Measurements from ENCODE around the gene MTRF1L.

The MTRF1L gene

GRCh38 chr6:153015094-153015640 is 12.7 kb upstream of the MTRF1L start:
- no peak for ATAC-seq
- TF ChIP-seq CREB5 (CRISPR knock-in tag; IDR thresholded peaks at IDR 0.05; ENCODE audit: low read depth) (no peak), ARNTL (CRISPR knock-in tag; IDR thresholded peaks at IDR 0.05; ENCODE audit: borderline replicate concordance, low read depth) (no peak), ESRRG (CRISPR knock-in tag; IDR thresholded peaks at IDR 0.05) (no peak), ZNF70 (CRISPR knock-in tag; IDR thresholded peaks at IDR 0.05) (no peak), RARB (CRISPR knock-in tag; IDR thresholded peaks at IDR 0.05) (no peak), POU6F1 (CRISPR knock-in tag; IDR thresholded peaks at IDR 0.05; ENCODE audit: borderline replicate concordance, low read depth) (no peak), PPARA (CRISPR knock-in tag; IDR thresholded peaks at IDR 0.05; ENCODE audit: borderline replicate concordance) (no peak), SNAI2 (CRISPR knock-in tag; IDR thresholded peaks at IDR 0.05) (no peak), ZFP30 (CRISPR knock-in tag; IDR thresholded peaks at IDR 0.05) (no peak), ZC3H10 (CRISPR knock-in tag; IDR thresholded peaks at IDR 0.05) (no peak), PATZ1 (CRISPR knock-in tag; IDR thresholded peaks at IDR 0.05; ENCODE audit: borderline replicate concordance) (no peak), TCF4 (CRISPR knock-in tag; IDR thresholded peaks at IDR 0.05; ENCODE audit: borderline replicate concordance) (no peak), ZFP3 (CRISPR knock-in tag; IDR thresholded peaks at IDR 0.05) (no peak), CSDC2 (CRISPR knock-in tag; IDR thresholded peaks at IDR 0.05) (no peak), TOX (CRISPR knock-in tag; IDR thresholded peaks at IDR 0.05; ENCODE audit: borderline replicate concordance) (no peak), OSR1 (CRISPR knock-in tag; IDR thresholded peaks at IDR 0.05) (no peak), ZNF565 (CRISPR knock-in tag; conservative IDR thresholded peaks at IDR 0.05; ENCODE audit: low read depth) (no peak), BACH2 (CRISPR knock-in tag; IDR thresholded peaks at IDR 0.05; ENCODE audit: borderline replicate concordance) (no peak), GLIS3 (CRISPR knock-in tag; IDR thresholded peaks at IDR 0.05) (no peak)

GRCh38 chr6:153013438-153013837 is 10.9 kb upstream of the MTRF1L start:
- TF ChIP-seq TOX (CRISPR knock-in tag; IDR thresholded peaks at IDR 0.05; ENCODE audit: borderline replicate concordance), result no peak
- TF ChIP-seq TSHZ2 (CRISPR knock-in tag; IDR thresholded peaks at IDR 0.05), result no peak
- TF ChIP-seq CSDC2 (CRISPR knock-in tag; IDR thresholded peaks at IDR 0.05), result no peak
- no peak for TF ChIP-seq CREB5 (CRISPR knock-in tag; IDR thresholded peaks at IDR 0.05; ENCODE audit: low read depth)
- TF ChIP-seq GLIS3 (CRISPR knock-in tag; IDR thresholded peaks at IDR 0.05), result no peak
- TF ChIP-seq ZNF565 (CRISPR knock-in tag; conservative IDR thresholded peaks at IDR 0.05; ENCODE audit: low read depth), result no peak
- TF ChIP-seq ARNTL (CRISPR knock-in tag; IDR thresholded peaks at IDR 0.05; ENCODE audit: borderline replicate concordance, low read depth), result no peak
- no peak for TF ChIP-seq ISL1 (CRISPR knock-in tag; IDR thresholded peaks at IDR 0.05)
- no peak for TF ChIP-seq SNAI2 (CRISPR knock-in tag; IDR thresholded peaks at IDR 0.05)
- TF ChIP-seq RARB (CRISPR knock-in tag; IDR thresholded peaks at IDR 0.05), result no peak
- TF ChIP-seq ZNF8 (CRISPR knock-in tag; IDR thresholded peaks at IDR 0.05), result no peak
- no peak for TF ChIP-seq ZC3H10 (CRISPR knock-in tag; IDR thresholded peaks at IDR 0.05)
- no peak for TF ChIP-seq ESRRG (CRISPR knock-in tag; IDR thresholded peaks at IDR 0.05)
- no peak for TF ChIP-seq ZFP3 (CRISPR knock-in tag; IDR thresholded peaks at IDR 0.05)
- ATAC-seq, result no peak
